ENCODE results near the gene PRDM12.

Gene PRDM12

GRCh38 chr9:130664251-130665028 lies at the start of gene PRDM12:
Gene PRDM12 (plus strand): TSS chr9:130664594. CDS start chr9:130664654, 60 bp downstream.
- DNase-seq (ENCODE audit: low read depth) = no peak

DNA sequence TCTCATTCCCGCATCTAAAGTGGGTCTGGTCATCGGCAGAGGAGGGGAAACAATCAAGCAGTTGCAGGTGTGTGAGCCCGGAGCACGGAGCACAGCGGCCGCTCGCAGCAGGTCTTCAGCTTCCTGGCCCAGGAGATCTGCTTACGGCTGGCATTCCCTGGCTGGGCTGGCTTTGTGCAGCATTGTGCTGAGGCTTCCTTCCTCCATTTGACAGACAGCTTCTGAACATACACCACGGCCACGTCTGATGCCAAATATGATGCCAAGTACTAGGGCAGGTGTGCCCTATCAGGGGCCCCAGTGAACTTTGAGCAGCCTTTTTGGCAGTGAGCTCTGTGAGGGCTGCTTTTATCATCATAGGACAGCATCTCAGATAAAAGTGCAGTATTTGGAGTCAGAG lies 47.9 kb upstream of the PRDM12 start:
- DNase-seq (ENCODE audit: low read depth) = no peak

DNA sequence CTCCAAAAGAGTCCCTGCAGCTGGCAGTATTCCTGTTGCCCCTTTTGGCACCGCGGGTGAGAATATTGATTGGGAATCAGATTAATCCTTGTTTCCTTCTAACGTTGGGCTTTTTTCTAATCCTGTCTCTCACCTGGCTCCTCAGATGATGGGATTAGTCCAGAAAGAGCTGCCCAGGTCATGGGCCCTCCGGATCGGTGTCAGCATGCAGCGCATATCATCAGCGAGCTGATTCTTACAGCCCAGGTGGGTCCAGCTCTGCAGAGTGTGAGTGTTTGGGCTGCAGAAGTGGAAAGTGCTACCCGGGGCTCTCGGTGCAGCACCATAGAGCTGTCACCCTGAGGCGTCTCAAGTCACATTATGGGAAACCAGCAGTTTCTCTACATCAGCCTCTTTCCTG lies 40.9 kb upstream of the PRDM12 start:
- DNase-seq (ENCODE audit: low read depth) = no peak

- DNase-seq (ENCODE audit: low read depth) = no peak
Measured at GRCh38 chr9:130624154-130624553, 40.2 kb upstream of the PRDM12 start.

DNA sequence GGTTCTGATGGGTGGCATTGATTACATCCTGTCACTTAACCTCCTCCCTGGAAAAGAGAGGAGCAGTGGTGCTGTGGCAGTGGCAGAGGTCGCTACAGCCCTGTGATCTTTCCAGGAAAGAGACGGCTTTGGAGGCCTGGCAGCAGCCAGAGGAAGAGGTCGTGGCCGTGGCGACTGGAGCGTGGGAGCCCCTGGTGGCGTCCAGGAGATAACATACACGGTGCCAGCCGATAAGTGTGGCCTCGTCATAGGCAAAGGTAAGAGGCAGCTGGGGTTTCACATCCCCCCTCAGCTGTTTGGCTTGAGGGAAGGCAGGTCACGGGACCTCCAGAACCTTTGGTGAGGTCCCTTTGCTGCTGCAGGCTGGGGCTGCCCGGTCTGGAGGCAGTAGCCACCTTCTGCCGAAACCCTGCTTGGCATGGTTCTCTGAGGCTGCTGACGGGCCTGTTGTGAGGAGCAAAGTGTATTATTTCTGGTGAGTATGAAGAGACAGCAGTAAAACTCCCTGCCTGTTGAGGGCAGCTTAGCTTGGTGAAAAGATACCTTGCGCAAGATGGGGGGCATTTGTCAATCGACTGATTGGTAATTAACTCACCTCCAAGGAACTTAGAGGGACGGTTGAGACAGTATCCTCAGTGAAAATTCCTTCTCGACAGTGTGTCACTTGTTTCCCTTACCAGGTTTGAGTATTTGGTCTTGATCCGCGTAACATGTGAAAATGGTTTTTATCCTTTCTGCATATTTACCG lies 38.0 kb upstream of the PRDM12 start:
- no peak for DNase-seq (ENCODE audit: low read depth)

DNA sequence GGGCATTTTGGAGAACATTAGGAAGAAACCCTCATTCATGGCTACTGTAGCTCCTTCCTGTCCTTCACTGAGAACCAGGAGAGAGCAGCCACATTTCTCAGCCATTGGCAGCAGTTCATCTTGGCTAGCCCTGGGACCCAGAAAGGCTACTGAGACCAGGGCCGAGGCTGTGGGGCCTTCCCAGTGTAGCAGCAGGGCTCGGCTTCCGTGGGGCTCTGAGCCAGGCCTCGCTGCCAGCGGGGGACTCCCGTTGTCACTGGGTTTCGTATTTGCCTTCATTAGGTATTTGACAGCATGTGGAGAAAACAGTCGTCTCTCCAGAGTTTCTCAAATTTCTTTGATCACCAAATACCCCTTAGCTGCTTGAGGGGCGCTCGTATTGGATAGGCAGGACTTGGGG lies 37.3 kb upstream of the PRDM12 start:
- no peak for DNase-seq (ENCODE audit: low read depth)

GRCh38 chr9:130627896-130628792 lies 36.2 kb upstream of the PRDM12 start:
- no peak for DNase-seq (ENCODE audit: low read depth)

- DNase-seq (ENCODE audit: low read depth) = no peak
Measured at GRCh38 chr9:130629443-130630070, 34.8 kb upstream of the PRDM12 start.

GRCh38 chr9:130630071-130630450 lies 34.3 kb upstream of the PRDM12 start:
- no peak for DNase-seq (ENCODE audit: low read depth)

DNA sequence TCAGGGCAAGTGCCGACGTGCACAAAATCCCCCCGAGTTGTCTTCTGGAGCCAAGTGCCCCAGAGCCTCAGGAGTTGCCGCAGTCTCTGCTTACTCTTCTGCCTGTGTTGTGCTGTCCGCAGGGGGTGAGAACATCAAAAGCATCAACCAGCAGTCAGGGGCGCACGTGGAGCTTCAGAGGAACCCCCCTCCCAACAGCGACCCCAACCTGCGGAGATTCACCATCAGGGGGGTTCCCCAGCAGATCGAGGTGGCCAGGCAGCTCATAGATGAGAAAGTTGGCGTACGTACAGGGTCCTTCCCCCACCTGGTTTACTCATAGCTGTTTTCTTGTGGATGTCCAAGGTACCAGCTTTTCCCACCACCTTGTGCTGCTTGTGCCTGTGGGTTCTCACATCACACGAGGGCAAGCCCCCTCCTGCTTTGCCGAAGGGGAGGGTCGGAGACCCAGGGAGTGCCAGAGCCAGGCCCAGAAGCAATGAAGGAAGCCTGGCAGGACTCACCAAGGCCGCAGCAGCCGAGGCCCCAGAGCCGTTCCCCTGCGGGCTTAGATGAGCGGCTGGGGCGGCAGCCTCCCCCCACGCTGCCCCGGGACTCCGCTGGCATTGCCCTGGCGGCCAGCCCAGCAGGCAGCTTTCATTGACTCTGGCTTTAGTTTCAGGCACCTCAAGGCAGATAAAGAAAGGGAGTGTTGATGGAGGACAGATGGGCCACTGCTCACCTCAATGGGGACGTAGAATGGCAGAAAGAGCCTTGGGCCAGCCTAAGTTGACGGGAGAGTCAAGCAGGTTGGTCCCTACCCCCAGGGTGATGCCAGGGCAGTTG lies 33.7 kb upstream of the PRDM12 start:
- DNase-seq (ENCODE audit: low read depth) = no peak

GRCh38 chr9:130631331-130632080 lies 32.9 kb upstream of the PRDM12 start:
- DNase-seq (ENCODE audit: low read depth) = no peak

DNA sequence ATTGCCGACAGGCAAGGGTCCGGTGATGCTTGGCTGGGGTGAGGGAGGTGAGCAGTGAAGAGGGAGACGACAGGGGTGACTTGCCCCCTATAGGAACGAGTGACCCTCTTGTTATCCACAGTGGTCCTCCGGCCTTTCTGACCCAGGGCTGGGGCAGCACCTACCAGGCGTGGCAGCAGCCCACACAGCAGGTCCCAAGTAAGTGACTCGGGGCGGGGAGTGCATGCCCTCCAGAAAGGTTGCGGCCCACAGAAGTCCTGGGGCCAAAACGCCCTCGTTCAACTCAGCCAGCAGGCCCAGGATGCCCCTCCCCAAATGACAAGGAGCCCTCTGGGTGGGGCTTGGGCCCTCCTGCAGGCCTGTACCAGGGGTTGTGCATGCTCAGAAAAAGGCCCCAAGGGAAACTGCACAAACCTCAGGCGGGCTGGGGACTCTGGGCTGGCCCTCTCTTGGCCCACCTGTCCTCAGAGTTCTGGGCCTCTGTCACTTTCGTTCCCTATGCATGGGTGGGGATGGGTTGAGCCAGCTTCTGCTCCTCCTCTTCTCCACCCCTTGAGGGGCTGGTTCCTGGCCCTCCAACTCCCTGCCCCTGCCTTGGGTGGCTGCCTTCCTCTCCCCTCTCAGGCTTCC lies 32.2 kb upstream of the PRDM12 start:
- no peak for DNase-seq (ENCODE audit: low read depth)

- DNase-seq (ENCODE audit: low read depth) = no peak
Measured at GRCh38 chr9:130632841-130633240, 31.6 kb upstream of the PRDM12 start.

DNA sequence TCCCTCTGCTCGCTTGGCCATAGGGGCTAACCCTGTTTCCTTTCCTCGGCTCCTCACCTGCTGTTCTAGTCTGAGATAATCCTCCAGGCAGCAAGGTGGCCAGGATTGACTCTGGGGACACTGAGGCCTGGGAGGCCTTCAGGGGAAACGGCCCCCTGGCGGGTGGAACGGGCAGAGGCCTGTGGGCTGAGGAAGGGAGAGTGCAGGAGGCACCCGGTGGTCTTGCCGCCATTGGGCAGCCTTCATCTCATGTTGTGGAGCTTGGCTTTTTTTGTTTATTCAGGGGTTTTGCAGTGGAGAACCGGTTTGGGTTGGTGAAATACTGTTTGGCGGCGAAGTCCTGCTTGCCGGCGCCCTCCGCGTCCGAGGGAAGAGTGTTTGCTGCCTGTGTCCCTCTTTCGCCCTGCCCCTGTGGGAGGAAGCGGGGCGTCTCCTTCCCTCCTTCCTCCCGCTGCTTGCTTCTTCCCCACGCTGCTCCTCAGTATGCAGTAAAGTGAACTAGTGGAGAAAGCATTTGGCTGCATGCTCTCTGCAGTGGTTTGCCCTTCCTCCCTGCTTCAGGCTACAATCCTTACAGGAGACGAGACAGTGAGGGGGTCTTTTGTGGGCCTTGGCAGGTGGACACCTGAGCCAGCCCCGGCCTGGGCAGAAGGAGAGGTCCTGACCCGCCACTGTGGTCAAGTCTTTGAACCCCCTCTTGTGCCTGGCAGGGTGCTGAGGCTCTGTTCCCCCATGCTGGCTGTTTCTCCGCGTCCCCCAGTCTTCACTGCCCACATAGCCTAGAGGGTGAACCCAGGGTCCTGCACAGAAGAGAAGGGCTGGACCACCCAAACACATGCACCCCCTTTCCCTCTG lies 30.8 kb upstream of the PRDM12 start:
- DNase-seq (ENCODE audit: low read depth) = no peak

DNA sequence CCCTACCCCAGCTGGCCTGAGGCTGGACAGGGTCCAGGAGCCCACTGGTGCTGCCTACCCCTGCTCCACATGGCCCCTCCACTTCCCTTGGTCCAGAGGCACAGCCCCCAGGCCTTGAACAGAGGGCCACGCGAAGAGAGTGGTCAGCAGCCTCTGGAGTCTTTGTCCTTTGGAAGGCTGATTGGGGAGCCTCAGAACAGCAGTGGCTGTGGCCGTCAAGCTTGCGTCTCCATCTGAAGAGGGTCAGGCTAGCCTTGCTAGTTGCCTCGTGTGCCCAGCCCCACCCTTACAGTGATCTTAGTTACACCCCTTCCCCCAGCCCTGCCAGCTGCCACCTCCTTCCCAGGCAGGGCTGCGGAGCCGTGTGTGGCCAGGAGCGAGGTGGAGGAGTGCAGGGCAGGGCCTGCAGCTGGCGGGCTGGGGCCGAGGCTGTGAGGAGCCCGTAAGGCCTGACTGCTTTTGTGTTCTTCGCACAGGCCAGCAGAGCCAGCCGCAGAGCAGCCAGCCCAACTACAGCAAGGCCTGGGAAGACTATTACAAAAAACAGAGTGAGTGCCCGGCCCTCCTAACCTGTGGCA lies 30.1 kb upstream of the PRDM12 start:
- no peak for DNase-seq (ENCODE audit: low read depth)

DNA sequence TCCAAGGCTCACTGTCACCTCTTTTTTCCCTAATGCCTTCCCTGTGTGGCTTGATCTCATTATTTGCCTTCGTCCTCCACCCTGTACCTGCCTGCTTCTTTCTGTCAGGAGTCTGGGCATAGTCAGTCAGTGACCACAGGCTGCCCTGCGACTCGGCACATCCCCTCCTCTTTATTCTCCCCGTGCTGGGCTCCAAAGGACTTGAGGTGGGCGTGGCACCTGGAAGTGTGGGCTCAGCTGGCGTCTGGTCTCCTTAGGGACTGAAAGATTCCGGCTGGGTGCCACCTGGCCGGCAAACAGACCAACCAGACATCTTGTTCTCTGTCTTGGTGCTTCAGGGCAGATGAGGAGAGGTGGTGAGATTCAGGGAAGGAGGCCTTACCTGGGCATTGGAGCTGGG lies 29.6 kb upstream of the PRDM12 start:
- DNase-seq (ENCODE audit: low read depth) = no peak

- no peak for DNase-seq (ENCODE audit: low read depth)
Measured at GRCh38 chr9:130635306-130635705, 29.1 kb upstream of the PRDM12 start.
